Measurements from ENCODE around the gene C12orf57.

GRCh38 chr12:6962285-6963015 lies 18.6 kb downstream of the C12orf57 start:
- TF ChIP-seq CTCF (IDR thresholded peaks at IDR 0.05) = no peak
- peak in 1 of 2 donors; percentile 31 for TF ChIP-seq POLR2A (IDR thresholded peaks at IDR 0.05)
